IMR-90 (cell line): ENCODE data around the gene CIAO3.

ENCODE experiments used
- BHLHE40 ChIP-seq: fragments of 150-350 bp; IDR thresholded peaks from 2 replicates; pipeline ENCODE4 v1.6.1; 2016; ENCODE audit warnings: mild to moderate bottlenecking, low read depth, low read length
- CEBPB ChIP-seq: IDR thresholded peaks from 2 replicates; pipeline ENCODE4 v1.6.1; 2012; ENCODE audit warnings: low read depth, low read length, improper control_type of control experiment
- CHD1 ChIP-seq: IDR thresholded peaks from 2 replicates; pipeline ENCODE4 v1.6.1; 2012; ENCODE audit warnings: low read depth, low read length, improper control_type of control experiment
- FOS ChIP-seq: fragments of 150-350 bp; IDR thresholded peaks from 2 replicates; pipeline ENCODE4 v1.6.1; 2016; ENCODE audit warnings: low read depth, low read length
- NFE2L2 ChIP-seq: fragments of 150-350 bp; IDR thresholded peaks from 2 replicates; pipeline ENCODE4 v1.6.1; 2016; ENCODE audit warnings: low read depth, mild to moderate bottlenecking, low read length
- POLR2A ChIP-seq: IDR thresholded peaks from 2 replicates; pipeline ENCODE4 v1.6.1; 2012; ENCODE audit warnings: mild to moderate bottlenecking, low read depth, low read length
- RAD21 ChIP-seq: IDR thresholded peaks from 2 replicates; pipeline ENCODE4 v1.6.1; 2012; ENCODE audit warnings: low read length, improper control_type of control experiment
- RCOR1 ChIP-seq: IDR thresholded peaks from 2 replicates; pipeline ENCODE4 v1.6.1; 2012; ENCODE audit warnings: mild to moderate bottlenecking, low read length, improper control_type of control experiment; ENCODE audit not compliant: insufficient replicate concordance
- RFX5 ChIP-seq: IDR thresholded peaks from 2 replicates; pipeline ENCODE4 v1.8.0; 2012; ENCODE audit warnings: low read depth, mild to moderate bottlenecking, low read length, moderate library complexity
- SMC3 ChIP-seq: fragments of 150-350 bp; IDR thresholded peaks from 2 replicates; pipeline ENCODE4 v1.6.1; 2016; ENCODE audit warnings: low read depth, mild to moderate bottlenecking, antibody characterized with exemption, low read length, moderate library complexity
- TF ChIP-seq, protein P1 (sequence below): conservative IDR thresholded peaks from 2 replicates; pipeline ENCODE4 v1.5.1; 2012; ENCODE audit warnings: mild to moderate bottlenecking, low read depth, low read length, improper control_type of control experiment
- TF ChIP-seq, protein P2 (sequence below): fragments of 150-350 bp; IDR thresholded peaks from 2 replicates; pipeline ENCODE4 v1.6.1; 2016; ENCODE audit warnings: low read depth, mild to moderate bottlenecking, low read length, moderate library complexity, borderline replicate concordance

DNA sequence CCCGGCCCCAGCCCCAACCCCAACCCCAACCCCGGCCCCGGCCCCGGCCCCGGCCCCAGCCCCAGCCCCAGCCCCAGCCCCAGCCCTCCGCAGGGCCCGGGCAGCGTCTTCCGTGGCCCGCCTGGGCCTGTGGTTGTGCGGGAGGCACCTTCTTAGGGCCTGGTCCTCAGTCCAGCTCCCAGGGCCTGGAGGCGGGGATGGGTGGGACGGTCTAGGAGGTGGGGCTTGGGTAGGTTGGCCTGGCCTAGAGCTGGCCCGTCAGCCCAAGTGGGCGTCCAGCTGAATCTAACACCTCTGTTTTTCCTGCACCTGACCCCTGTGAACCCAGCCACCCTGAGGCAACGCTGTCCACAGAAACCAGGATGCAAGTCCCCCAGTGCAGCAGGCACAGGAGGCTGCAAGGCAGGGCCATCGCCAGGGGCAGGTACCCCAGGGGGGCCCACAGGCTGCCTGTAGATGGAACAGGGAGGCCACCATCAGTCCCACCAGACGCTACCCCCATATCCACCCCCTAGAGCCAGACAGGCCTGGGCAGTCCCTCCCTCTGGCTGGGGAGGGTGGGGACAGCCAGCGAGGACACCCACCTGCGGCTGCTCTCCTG, 28.5 kb upstream of the CIAO3 start:
- TF ChIP-seq POLR2A (no peak), RFX5 (no peak), NFE2L2 (no peak), CHD1 (no peak), BHLHE40 (no peak), RCOR1 (no peak), RAD21 (no peak), CEBPB (no peak), SMC3 (no peak), FOS (no peak)
- TF ChIP-seq, protein P1, sequence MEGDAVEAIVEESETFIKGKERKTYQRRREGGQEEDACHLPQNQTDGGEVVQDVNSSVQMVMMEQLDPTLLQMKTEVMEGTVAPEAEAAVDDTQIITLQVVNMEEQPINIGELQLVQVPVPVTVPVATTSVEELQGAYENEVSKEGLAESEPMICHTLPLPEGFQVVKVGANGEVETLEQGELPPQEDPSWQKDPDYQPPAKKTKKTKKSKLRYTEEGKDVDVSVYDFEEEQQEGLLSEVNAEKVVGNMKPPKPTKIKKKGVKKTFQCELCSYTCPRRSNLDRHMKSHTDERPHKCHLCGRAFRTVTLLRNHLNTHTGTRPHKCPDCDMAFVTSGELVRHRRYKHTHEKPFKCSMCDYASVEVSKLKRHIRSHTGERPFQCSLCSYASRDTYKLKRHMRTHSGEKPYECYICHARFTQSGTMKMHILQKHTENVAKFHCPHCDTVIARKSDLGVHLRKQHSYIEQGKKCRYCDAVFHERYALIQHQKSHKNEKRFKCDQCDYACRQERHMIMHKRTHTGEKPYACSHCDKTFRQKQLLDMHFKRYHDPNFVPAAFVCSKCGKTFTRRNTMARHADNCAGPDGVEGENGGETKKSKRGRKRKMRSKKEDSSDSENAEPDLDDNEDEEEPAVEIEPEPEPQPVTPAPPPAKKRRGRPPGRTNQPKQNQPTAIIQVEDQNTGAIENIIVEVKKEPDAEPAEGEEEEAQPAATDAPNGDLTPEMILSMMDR = no peak
- TF ChIP-seq, protein P2, sequence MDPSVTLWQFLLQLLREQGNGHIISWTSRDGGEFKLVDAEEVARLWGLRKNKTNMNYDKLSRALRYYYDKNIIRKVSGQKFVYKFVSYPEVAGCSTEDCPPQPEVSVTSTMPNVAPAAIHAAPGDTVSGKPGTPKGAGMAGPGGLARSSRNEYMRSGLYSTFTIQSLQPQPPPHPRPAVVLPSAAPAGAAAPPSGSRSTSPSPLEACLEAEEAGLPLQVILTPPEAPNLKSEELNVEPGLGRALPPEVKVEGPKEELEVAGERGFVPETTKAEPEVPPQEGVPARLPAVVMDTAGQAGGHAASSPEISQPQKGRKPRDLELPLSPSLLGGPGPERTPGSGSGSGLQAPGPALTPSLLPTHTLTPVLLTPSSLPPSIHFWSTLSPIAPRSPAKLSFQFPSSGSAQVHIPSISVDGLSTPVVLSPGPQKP = no peak
